Right lobe of liver (tissue), 4 donors: Measurements from ENCODE around the gene DLL1.

ENCODE experiments used
- CTCF ChIP-seq, 4 donors: fragments of 200-600 bp in 3 of 4; fragments of 450-650 bp in 1 of 4; IDR thresholded peaks; one replicate each; pipeline versions ENCODE4 v1.5.1 to v1.8.0; 2016 to 2022; ENCODE audit warnings: antibody characterized with exemption in 4 of 4, mild to moderate bottlenecking in 2 of 4
- POLR2A ChIP-seq: fragments of 450-650 bp; IDR thresholded peaks from one replicate; pipeline ENCODE4 v1.6.1; 2017; ENCODE audit warnings: antibody characterized with exemption, mild to moderate bottlenecking
- donor health status: DM: no; HTN: no; CAD: no.
- donor health status: DM: no; HTN: no; CAD: no.
- donor health status: DM: no; HTN: yes; CAD: no.

GRCh38 chr6:170233286-170234205 is 57.3 kb downstream of the DLL1 start:
- no peak for TF ChIP-seq CTCF (IDR thresholded peaks at IDR 0.05)
- no peak for TF ChIP-seq POLR2A
